Choroid plexus epithelial cell (primary cell): Measurements from ENCODE around the gene PSAT1.

Source experiments
- DNase-seq: peaks from one replicate; pipeline ENCODE4 v3.0.0-alpha.2; 2010; ENCODE audit warnings: low read depth
- H3K4me3 ChIP-seq: 2 replicates; pipeline ENCODE4 v1.5.1; 2011; ENCODE audit warnings: low read depth, mild to moderate bottlenecking, control low read depth, low read length, moderate library complexity
- TF ChIP-seq, protein P1 (sequence below): conservative IDR thresholded peaks from 2 replicates; pipeline ENCODE4 v1.5.1; 2011; ENCODE audit warnings: low read depth, mild to moderate bottlenecking, control low read depth, inconsistent platforms, low read length, moderate library complexity

PSAT1 gene

DNA sequence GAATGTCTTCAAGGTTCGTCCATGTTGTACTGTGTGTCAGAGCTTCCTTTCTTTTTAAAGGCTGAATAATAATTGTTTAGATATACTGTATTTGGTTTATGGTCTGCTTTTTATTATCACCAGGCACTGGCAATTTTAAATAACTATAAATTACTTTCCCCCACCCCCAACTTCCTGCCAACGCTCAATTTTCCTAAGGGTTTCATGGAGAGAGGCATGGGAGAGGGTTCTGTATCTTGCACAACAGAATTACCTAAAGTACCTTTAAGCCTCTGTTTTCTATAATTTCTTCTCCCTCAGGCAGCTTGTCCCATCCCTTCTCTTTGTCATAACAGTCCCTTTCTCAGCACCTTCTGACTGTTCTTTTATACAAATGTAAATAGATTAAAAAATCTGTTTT, 10.4 kb downstream of the PSAT1 start:
- DNase-seq = no peak
- no peak overlapping the region for H3K4me3 ChIP-seq
- TF ChIP-seq, protein P1, sequence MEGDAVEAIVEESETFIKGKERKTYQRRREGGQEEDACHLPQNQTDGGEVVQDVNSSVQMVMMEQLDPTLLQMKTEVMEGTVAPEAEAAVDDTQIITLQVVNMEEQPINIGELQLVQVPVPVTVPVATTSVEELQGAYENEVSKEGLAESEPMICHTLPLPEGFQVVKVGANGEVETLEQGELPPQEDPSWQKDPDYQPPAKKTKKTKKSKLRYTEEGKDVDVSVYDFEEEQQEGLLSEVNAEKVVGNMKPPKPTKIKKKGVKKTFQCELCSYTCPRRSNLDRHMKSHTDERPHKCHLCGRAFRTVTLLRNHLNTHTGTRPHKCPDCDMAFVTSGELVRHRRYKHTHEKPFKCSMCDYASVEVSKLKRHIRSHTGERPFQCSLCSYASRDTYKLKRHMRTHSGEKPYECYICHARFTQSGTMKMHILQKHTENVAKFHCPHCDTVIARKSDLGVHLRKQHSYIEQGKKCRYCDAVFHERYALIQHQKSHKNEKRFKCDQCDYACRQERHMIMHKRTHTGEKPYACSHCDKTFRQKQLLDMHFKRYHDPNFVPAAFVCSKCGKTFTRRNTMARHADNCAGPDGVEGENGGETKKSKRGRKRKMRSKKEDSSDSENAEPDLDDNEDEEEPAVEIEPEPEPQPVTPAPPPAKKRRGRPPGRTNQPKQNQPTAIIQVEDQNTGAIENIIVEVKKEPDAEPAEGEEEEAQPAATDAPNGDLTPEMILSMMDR = no peak

DNA sequence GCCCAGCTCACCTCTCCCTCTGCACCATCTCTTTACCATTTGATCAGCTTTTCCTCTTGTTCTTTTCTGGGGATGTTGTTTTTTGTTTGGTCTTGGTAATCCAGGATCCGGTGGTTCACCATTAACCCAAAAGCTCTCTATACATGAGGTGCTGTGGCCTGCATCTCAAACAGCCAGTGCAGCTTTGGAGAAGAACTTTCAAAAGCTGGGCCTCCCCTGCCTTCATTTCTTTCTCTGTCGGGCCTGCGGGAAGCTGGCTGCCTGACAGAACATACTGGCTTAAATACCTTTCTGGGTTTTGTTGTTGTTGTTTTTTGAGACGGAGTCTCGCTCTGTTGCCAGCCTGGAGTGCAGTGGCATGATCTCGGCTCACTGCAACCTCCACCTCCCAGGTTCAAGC, 12.1 kb downstream of the PSAT1 start:
- no peak for DNase-seq
- TF ChIP-seq, protein P1 = no peak
- H3K4me3 ChIP-seq = no peak overlapping the region

DNA sequence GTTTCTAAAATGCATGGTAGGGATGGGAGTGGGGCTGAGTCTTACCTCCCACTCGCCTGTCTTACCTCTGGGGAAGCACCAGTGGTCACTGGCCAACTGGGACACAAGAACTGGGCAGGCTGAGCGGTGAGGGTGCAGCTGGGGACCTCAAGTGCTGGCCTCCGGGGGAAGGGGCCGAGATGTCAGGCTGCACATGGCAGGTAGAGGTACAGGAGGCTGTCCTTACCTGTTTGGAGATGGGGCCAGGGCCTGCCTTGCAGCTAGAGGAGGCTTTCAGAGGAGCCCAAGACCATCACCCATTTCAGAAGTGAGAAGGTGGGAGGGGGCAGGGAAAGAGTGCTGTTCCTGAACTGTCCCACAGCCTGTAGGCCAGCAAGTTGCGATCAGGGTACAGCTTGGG, 14.2 kb downstream of the PSAT1 start:
- DNase-seq = no peak
- H3K4me3 ChIP-seq = no peak overlapping the region
- TF ChIP-seq, protein P1 = no peak

DNA sequence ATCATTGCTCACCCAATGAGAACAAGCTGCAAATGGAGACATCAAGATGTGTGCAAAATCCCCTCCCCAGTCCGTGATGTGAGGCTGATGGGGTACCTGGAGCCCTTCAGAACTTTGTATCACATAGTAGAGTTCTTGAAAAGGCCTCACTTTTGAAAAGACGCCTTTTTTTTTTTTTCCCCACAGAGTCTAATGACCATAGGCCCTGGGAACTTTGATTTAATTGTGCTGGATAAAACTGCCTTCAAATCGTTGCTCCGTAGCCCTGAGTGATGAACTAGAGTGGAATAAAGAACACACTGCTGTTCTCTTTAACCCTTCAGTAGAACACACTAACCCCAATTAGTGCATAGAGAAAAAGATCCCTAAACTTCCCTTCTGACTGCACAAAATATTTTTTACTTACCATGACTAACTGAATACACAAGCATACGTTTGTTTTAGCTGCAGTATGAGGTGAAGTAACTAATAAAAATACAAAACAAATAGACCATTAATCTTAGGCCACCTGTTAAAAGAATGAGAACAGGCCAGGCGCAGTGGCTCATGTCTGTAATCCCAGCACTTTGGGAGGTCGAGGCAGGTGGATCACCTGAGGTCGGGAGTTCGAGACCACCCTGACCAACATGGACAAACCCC, 15.1 kb downstream of the PSAT1 start:
- no peak for DNase-seq
- TF ChIP-seq, protein P1 = no peak
- H3K4me3 ChIP-seq = no peak overlapping the region

DNA sequence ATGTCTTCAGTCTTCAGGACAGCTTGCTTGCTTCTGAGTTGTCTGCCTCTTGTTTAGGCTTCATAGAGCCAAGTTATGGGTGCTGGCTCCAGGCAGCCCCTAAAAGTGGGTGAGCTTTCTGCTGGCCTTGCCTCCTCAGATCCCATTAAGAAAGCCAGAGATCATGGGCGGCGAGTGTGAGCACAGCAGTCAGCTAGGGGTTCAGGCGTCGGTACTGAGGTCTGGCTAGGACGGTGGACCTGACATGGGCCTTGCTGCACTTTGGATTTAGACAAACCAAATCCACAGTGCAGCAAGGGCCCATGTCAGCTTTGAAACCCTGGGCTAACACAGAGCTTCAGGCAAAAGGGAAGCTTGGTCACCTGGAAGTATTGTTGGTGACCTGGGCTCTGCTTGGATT, 17.6 kb downstream of the PSAT1 start:
- H3K4me3 ChIP-seq = no peak overlapping the region
- DNase-seq = no peak
- TF ChIP-seq, protein P1 = no peak

DNA sequence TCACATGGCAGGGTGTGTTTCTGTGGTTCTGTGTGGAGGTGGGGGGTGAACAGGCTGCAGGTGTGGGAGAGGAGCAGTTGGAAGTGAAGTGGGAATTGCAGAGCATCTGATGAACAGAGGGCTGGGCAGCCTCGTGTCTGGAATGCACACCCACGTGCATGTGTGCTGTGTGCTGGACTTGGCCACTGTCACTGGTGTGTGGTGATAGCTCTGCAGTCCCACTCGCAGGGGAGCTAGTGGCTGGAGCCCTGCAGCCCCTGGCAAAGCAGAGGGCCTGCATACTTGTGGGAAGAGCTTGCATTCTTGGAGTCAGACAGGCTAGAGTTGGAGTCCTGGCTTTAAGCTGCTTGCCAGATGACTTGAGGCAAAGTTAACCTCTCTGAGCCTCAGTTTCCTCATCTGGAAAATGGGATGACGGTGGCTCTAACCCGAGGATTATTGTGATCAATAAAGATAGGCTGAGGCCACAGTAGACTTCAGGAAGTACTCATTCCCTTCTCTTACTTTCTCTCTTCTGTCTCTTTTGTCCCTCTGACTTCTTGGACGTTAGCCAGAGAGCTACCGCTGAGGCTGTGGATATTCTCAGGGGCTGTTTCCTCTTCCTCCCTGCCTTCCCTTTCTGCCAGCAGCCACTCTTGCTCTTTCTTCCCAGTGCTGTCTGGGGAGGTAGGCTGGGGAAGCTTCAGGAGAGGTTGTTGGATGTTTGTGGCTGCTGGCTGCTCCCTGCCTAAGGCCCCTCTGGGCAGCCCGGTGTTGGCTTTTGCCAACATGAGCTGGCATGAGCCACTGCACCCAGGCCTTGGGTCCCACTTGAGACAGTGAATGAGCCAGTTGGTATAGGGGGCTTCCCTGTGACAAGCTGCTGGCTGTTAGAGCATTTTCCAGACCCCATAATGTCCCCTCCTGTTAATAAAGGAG, 18.3 kb downstream of the PSAT1 start:
- peak; percentile 77 for DNase-seq
- no peak overlapping the region for H3K4me3 ChIP-seq
- TF ChIP-seq, protein P1 = no peak
